Measurements from ENCODE around the gene PRUNE2.
"Not testable (repeated sequence)": the region's sequence is repeated elsewhere in the genome, so short reads cannot be mapped to it uniquely, and the experiment has no call there.

Gene PRUNE2

DNA sequence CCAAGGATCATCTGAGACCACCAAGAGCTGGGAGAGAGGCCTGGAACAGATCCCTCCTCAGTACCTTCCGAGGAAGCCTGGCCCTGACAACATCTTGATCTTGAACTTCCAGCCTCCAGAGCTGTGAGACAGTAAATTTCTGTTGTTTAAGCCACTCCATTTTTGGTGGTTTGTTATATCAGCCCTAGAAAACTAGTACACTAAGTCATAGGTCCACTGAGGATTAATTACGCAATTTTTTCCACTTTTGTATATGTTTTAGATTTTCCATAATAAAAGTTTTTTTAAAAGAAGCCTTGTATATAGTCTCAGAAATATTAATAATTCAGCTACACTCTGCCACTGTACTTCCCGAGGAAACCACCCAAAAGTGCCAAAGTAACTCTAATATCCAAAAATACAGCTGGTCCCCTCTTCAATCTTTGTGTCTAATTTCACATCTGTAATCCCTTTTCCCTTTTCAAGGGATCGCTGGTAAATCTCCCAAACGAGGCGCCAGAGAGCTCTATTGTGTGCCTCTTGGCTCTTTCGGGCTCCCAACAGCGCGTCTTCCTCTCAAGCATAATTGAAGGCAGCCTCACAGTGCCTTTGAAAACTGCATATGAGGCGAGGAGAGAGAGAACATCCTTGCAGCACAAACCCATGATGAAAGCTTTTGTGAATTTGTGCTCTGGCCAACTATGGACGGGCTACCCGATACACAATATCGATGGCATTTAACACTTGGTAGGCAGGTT, 32.7 kb downstream of the PRUNE2 start:
- DNase-seq (ENCODE audit: low read depth, low spot score), result no peak

- DNase-seq (ENCODE audit: low read depth, low spot score), result no peak
These were observed 37.0 kb downstream of the PRUNE2 start for GRCh38 chr9:76868897-76869296.

GRCh38 chr9:76866689-76867088, 39.2 kb downstream of the PRUNE2 start:
- no peak for DNase-seq (ENCODE audit: low read depth, low spot score)

GRCh38 chr9:76863832-76864231, 42.1 kb downstream of the PRUNE2 start:
- no peak for DNase-seq (ENCODE audit: low read depth, low spot score)

- DNase-seq (ENCODE audit: low read depth, low spot score), result no peak
These were observed 46.1 kb downstream of the PRUNE2 start for GRCh38 chr9:76859860-76860259.

DNA sequence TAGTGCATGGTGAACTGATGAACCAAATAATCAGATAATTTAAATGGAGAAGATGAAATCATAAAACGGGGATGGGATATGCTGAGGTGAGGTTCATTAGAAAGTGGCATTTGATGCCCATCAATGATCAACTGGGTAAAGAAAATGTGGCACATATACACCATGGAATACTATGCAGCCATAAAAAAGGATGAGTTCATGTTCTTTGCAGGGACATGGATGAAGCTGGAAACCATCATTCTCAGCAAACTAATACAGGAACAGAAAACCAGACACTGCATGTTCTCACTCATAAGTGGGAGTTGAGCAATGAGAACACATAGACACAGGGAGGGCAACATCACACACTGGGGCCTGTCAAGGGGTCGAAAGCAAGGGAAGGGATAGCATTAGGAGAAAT, 47.7 kb downstream of the PRUNE2 start:
- DNase-seq (ENCODE audit: low read depth, low spot score), result not testable (repeated sequence)

DNA sequence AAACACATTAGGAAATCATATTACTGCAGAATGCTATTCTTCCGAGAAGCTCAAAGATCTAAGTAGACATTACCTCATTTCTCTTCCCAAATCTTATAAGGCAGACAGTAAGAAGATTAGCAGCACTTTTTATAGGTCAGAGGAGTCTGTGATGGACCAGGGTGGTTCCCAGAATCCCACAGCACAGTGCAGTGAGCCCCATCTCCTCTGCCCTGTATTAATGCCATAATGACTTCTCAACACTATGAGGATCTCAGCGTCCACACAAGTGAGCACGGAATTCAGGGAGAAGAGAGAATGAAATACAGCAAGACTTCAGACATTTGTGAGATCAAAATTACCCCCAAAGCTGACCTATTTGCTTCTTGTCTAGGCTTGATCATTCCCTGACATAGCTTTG, 49.9 kb downstream of the PRUNE2 start:
- DNase-seq (ENCODE audit: low read depth, low spot score), result no peak

GRCh38 chr9:76855015-76855414, 50.9 kb downstream of the PRUNE2 start:
- DNase-seq (ENCODE audit: low read depth, low spot score), result no peak

GRCh38 chr9:76852026-76852425, 53.9 kb downstream of the PRUNE2 start:
- DNase-seq (ENCODE audit: low read depth, low spot score), result no peak

- DNase-seq (ENCODE audit: low read depth, low spot score), result no peak
These were observed 59.6 kb downstream of the PRUNE2 start for GRCh38 chr9:76846297-76846696.

GRCh38 chr9:76845254-76845653, 60.7 kb downstream of the PRUNE2 start:
- DNase-seq (ENCODE audit: low read depth, low spot score), result no peak

DNA sequence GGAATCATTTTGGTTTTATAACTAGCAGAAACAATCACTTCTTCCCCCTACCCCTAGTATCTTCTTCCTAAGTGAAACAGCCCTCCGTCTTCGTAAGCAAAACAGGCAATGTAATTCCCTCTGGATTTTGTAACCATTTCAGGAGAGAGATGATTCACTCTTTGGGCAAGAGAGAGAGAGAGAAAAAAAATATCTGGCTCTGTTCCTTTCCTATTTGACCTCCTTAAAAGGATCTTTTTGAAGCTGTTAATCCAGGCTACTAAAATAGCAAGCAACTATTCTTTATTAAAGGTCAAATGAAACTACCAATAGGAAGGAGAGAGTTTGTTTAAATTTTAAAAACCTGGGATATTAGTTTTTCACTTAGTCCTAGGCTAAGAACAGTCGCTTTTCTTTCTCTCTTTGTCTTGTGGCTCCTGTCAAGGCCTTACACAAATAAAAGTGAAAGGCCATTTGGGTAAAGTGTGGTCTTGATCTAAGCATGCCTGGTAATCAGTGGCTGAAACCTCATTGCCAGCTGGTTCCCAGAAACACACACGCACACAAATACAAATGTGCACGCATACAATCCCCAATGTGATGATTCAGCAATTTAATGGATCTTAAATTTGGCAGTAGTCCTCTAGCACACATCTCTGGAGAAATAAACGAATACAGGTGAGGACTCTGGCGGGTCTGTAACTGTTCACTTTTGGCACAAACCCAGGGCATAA, 70.2 kb downstream of the PRUNE2 start:
- no peak for DNase-seq (ENCODE audit: low read depth, low spot score)

GRCh38 chr9:76828447-76828846, 77.5 kb downstream of the PRUNE2 start:
- no peak for DNase-seq (ENCODE audit: low read depth, low spot score)

- DNase-seq (ENCODE audit: low read depth, low spot score), result no peak
These were observed 78.4 kb downstream of the PRUNE2 start for GRCh38 chr9:76827296-76828080.

DNA sequence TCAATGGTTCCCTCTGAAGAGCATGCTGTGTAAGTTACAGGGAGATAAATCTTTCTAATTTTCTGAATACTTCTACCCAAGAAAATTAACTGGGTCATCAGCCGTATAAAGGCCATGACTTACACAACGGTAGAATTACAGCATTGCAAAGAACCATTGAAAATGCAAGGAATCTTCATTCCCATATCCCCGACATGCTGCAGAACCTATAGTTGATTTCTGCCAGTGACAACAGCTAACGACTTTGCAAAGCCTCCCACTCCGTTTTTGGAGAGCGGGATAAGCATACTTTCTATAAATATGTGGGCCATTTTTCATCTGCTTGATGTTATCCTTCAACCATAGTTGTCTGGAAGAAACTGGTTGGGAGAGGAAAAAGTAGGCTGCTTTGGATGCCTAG, 85.5 kb downstream of the PRUNE2 start:
- no peak for DNase-seq (ENCODE audit: low read depth, low spot score)

DNA sequence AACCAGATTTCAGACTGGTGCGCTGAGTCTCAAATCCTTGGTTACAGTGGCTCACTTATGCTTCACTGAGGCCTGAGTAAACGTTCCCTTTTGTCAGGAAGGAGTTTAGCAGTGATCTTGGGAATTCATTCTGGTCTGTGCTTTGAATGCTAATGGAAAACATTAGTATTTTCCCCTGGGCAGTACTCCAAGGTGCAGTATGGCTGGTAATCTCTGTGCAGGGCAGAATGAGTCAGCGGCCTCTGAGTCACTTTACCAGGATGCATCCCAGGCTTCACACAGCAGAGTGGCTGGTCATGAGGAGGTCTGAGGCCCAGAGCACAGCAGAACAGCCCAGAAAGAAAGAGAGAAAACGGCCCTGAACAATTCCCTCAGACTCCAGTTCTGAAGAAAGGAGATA, 87.6 kb downstream of the PRUNE2 start:
- no peak for DNase-seq (ENCODE audit: low read depth, low spot score)

- no peak for DNase-seq (ENCODE audit: low read depth, low spot score)
These were observed 88.4 kb downstream of the PRUNE2 start for GRCh38 chr9:76817489-76817888.

DNA sequence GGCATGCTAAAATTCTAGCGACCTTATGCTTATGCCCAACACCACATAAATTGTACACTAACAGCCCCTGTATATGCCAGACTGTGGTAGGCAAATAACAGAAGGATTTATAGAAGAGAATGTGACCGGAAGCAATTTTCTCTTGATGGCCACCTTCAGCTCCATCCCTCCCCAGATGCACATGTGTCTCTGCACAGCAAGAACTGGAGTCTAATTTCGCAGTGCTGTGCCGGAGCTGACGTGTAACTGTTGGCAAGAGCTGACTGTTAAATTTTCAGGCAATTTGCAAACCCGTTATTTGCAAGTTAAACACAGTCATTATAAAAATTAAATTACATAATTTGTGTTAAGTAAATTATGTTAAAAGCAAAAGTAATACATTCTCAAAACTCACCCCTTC, 93.3 kb downstream of the PRUNE2 start:
- DNase-seq (ENCODE audit: low read depth, low spot score), result no peak

DNA sequence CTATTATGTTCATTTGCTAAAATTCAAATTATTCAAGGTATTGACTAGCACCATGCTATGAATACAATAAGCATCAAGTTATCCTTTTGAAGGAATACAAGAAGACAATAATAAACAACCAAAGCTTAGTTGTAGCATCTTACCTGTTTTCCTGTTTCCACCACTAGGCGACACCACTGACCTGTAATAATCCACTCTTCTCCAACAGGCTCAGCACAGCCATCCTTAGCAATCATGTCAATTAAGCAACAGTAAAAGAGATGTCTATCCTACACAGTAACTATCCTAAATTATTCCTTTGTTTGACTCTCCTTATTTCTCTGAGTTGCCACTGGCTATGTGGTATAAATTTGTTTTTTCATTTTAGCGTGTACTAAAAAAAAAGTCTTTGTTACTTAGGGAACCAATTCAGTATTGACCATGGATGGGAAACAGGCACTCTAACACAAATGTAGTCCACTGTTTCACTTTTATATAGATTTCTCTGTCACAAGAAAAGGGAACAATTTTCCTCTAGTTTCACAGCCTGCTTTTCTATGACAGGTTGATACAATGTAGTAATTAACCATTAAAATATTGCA, 95.4 kb downstream of the PRUNE2 start:
- no peak for DNase-seq (ENCODE audit: low read depth, low spot score)

DNA sequence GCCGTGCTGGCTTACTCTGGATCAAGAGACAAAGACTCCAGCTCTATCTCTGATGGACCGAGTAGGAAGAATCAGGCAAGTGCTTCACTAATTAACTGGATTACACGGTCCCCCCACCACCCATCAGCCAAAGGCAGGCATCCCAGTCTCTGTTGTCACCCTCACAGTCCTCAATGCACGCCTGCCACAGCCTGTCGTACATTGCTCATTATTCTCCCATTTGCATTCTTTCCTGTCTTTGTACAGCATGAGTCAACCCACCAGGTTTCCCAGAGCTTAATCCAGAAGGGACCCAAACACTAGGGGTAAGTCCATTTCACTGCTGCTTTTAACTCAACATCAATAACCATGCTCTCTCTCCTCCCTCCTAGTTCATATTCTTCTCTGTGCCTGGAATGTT, 97.3 kb downstream of the PRUNE2 start:
- DNase-seq (ENCODE audit: low read depth, low spot score), result no peak

DNA sequence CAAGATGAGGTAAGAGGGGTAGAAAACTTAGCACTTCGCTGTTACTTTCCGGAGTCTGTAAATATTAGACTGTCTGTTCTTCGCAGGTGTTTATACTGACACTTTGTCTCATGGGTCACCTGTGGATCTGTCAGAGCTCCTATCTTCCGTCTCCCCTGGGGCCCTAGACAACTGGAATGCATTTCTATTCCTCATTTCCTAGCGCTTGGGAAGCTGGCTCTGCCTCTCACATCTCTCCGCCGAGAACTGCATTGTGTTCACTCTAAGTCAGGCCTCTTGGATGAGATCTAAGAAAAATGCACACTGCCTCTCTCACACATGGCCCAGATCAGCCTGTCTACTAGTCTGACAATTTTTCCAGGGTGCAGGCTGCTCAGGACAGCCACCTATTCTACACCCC, 102.2 kb downstream of the PRUNE2 start:
- DNase-seq (ENCODE audit: low read depth, low spot score), result no peak

DNA sequence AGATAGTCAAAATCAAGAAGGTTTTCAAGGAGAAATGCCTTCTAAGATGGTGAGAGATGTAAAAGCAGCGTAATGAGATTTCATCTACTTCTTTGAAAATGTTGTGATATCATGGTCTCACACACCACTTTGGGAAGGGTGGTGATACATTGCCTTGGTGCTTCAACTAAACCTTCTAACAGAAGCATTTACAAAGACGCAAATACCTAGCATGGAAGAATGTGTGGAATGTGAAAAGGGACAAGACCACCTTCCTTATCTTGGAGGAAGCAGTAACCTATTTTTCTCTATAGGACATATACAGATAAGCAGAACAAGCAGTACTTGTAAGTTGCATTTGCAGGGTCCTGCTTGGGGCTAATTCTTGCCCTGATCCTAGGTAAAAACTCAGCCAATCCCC, 102.8 kb downstream of the PRUNE2 start:
- no peak for DNase-seq (ENCODE audit: low read depth, low spot score)

Data from activated naive CD8-positive, alpha-beta T cell treated with anti-CD3 and anti-CD28 coated beads, Interleukin-2, amount 50 U/mL, for 16 hours (primary cell).